GM11168 (cell line): ENCODE data around the gene NUDT8.
"Not testable (repeated sequence)": the region's sequence is repeated elsewhere in the genome, so short reads cannot be mapped to it uniquely, and the experiment has no call there.

ENCODE experiments used
- in situ Hi-C: fragments of 300-500 bp; cut with MboI; formaldehyde crosslinking; loops from one replicate; pipeline ENCODE4 v1.12.0; 2022; ENCODE audit warnings: low sequenced_read_pairs; ENCODE audit not compliant: unreplicated experiment

NUDT8 gene

GRCh38 chr11:67630228-67630942 lies 648 bp upstream of the NUDT8 start:
- in situ Hi-C loops: no loop called here

DNA sequence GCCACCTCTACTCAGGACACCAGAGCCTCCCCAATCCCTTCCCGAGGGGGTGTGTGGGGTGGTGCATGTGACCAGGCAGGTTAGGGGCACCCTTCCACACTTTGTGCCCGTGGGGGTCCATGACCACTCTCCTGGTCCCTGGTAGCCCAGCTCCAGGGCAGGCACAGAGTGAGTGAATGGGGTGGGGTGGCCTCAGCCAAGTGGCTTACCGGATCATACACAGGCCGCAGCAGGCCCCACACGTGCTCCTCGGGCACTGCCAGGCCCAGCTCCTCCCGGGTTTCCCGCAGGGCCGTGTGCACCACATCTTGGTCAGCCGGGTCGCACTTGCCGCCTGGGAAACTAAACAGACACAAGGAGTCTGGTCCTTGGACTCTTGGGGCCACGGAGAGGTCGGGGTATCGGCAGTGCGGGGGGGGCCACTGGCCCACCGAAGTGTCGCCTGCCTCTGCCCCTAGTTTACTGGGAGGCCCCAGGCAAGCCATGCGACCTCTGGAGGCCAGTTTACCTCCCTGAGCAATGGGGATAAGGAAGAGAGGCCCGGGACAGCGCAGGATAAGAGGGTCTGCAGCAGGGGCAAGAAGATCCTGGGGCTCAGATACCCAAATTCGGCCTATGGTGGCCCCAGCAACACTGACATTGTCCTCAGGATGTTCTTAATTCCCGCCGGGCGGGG lies 889 bp downstream of the NUDT8 start:
- in situ Hi-C loops: no loop called here

DNA sequence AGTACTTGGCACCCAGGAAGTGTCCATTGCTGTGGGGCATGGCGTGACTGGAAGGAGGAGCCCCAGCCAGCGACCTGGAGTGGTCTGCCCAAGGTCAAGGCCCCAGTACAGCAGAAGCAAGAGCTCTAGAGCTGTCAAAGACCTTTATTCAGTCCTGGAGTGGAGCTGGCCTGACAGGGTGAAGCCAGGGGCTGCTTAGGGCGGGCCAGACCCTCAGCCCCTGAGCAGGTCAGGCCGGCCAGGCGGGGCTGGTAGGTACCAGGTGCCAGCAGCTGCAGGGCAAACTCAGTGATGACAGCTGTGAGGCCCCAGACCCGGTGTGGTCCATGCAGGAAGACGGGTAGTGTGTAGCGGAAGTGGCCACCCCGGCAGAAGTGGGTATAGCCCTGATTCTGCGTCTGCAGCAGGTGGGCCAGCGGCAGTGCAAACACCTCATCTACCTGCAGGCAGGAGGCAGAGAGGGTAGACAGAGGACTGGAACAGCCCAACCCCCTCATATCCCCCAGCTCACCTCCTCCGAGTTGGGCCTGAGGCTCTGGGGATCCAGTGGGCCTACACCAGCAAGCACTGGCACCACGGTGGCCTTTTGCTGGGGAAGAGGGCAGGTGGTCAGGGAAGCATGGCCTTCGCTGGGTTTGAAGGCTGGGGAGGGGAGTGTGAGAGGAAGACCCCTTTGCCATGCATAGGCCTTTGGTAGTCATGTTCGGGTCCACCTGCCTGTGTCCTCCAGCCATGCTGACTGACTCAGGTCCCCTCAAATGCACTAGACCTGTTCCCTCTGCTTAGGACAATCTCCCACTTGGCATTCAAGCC lies 1.7 kb downstream of the NUDT8 start:
- in situ Hi-C loops: no loop called here

GRCh38 chr11:67627441-67627811 lies 2.3 kb downstream of the NUDT8 start:
- in situ Hi-C loops: no loop called here

DNA sequence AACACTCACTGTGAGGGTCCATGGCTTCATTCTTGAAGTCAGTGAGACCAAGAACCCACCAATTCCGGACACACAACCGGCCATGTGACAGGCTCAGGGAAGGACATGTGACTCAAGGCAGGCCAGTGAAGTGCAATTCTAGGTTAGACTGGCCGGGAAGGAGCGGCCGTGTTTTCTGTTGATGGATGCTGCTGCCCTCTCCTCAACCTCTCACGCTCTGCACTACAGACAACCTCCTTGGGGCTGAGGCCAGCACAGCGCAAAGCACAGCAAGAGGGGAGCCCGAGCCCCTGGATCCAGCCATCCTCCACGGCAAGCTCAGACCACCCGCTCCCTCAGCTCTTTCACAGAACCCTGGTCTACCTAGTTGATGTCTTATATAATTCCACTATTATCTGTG lies 2.8 kb downstream of the NUDT8 start:
- in situ Hi-C loops: no loop called here

DNA sequence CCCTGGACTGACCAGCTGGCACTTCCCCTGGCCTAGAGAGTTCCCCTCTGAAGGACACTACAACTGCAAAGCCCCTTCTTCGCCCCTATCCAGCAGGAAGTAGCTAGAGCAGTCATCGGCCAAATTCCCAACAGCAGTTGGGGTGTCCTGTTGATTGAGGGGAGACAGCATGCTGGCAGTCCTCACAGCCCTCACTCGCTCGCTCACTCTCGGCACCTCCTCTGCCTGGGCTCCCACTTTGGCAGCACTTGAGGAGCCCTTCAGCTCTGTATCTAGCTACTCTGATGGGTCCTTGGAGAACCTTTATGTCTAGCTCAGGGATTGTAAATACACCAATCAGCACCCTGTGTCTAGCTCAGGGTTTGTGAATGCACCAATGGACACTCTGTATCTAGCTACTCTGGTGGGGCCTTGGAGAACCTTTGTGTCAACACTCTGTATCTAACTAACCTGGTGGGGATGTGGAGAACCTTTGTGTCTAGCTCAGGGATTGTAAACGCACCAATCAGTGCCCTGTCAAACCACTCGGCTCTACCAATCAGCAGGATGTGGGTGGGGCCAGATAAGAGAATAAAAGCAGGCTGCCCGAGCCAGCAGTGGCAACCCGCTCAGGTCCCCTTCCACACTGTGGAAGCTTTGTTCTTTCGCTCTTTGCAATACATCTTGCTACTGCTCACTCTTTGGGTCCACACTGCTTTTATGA lies 3.5 kb downstream of the NUDT8 start:
- in situ Hi-C loops: not testable (repeated sequence)

DNA sequence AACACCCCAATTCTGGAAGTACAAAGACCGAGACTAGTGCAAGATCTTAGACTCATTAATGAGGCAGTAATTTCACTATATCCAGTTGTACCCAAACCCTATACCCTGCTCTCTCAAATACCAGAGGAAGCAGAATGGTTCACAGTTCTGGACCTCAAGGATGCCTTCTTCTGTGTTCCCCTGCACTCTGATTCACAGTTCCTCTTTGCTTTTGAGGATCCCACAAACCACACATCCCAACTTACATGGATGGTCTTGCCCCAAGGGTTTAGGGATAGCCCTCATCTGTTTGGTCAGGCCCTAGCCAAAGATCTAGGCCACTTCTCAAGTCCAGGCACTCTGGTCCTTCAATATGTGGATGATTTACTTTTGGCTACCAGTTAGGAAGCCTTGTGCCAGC lies 5.9 kb downstream of the NUDT8 start:
- in situ Hi-C loops: not testable (repeated sequence)

- in situ Hi-C loops: not testable (repeated sequence)
Observed at GRCh38 chr11:67622905-67623304, 6.8 kb downstream of the NUDT8 start.

GRCh38 chr11:67621928-67622327 lies 7.8 kb downstream of the NUDT8 start:
- in situ Hi-C loops: not testable (repeated sequence)

DNA sequence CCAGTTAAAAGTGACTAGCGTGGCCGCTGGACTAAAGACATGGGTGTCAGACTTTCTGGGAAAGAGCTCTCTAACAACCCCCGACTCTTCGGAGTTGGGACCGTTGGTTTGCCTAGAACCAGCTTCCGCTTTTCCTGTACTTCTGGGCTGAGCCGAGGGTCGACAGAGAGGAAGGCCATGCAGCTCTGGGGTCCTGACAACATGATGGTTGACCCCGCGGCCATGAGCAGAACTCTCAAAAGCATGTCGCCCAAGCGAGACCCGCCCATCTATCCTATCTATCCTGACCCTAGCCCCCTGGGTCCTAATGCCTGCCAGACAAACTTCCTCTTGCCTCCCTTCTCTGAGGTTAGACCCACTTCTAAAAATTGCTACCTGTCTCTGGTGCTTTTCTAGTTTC lies 9.1 kb downstream of the NUDT8 start:
- in situ Hi-C loops: not testable (repeated sequence)

GRCh38 chr11:67619683-67620618 lies 9.8 kb downstream of the NUDT8 start:
- in situ Hi-C loops: not testable (repeated sequence)

DNA sequence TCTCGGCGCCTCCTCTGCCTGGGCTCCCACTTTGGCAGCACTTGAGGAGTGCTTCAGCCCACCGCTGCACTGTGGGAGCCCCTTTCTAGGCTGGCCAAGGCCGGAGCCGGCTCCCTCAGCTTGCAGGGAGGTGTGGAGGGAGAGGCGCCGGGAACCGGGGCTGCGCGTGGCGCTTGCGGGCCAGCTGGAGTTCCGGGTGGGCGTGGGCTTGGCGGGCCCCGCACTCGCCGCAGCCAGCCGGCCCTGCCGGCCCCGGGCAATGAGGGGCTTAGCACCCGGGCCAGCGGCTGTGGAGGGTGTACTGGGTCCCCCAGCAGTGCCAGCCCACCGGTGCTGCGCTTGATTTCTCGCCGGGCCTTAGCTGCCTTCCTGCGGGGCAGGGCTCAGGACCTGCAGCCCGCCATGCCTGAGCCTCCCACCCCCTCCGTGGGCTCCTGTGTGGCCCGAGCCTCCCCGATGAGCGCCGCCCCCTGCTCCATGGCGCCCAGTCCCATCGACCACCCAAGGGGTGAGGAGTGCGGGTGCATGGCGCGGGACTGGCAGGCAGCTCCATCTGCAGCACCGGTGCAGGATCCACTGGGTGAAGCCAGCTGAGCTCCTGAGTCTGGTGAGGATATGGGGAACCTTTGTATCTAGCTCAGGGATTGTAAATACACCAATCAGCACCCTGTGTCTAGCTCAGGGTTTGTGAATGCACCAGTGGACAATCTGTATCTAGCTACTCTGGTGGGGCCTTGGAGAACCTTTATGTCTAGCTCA lies 10.7 kb downstream of the NUDT8 start:
- in situ Hi-C loops: not testable (repeated sequence)

GRCh38 chr11:67617243-67617953 lies 12.3 kb downstream of the NUDT8 start:
- in situ Hi-C loops: no loop called here

DNA sequence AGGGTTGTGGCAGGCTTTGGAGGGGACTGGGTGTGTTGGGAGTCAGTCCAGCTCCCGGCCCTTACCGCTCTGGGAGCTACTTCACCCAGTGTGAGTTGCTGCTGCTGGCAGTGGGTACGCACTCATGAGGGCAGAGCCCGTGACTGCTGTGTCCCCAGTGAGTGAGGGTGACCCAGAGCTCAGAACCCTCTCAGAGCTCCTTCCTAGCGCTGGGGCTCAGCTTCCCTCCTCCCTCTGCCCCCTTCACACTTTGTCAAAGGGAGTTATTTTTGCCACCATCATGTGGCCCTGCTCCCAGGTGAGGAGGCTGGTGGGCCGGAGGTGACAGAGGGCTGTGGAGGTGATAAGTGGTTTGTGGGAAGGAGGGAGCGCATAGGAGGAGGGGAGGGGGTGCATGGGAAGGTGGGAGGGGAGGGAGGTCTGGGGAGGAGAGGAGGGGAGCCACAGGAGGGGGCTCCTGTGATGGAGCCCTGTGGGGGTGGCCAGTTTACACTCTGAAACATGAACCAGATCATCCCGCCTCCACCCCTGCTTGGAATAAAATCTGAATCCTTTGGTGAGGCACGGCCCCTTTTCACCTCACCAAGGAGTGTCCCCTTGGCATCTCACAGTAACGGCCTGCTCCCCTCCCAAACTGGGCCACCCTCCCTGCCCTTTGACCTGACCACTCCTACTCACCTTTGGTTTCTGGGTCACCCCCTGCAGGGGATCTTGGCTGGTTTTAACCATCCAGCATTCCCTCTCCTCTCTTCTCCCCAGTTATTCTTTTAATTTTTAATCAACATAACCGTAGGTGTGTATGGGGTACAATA lies 13.1 kb downstream of the NUDT8 start:
- in situ Hi-C loops: no loop called here

DNA sequence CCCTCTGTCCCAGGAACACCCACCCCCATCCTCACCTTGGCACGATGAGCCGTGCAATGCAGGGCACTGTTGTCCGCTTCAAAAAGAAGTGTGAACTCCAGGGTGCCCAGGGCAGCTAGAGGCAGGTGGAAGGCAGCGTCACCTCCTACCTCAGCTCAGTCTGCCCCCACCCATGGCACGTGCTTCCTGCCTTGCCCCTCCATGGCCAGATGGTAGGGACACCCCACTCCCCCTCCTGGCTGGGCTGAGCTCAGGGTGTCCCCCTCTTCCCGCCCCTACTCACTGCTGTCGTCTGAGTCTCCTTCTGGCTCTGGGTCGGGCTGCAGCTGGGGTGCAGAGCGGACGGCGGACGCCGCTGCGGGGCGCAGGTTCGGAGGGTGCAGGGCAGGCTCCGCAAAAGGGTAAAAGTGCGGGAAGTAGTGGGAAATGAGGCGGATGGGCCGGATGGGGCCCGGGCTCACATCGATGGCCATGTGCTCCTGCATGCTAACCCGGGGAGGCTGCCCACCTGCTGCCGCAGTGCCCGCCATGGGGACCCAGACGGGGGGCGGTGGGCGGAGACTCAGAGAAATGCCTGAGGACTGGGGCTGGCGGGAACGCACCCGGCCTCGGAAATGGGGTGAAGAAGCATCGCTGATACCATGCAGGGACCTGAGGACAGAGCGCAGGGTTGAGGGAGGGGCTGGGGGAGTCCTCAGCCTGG lies 13.9 kb downstream of the NUDT8 start:
- in situ Hi-C loops: no loop called here

DNA sequence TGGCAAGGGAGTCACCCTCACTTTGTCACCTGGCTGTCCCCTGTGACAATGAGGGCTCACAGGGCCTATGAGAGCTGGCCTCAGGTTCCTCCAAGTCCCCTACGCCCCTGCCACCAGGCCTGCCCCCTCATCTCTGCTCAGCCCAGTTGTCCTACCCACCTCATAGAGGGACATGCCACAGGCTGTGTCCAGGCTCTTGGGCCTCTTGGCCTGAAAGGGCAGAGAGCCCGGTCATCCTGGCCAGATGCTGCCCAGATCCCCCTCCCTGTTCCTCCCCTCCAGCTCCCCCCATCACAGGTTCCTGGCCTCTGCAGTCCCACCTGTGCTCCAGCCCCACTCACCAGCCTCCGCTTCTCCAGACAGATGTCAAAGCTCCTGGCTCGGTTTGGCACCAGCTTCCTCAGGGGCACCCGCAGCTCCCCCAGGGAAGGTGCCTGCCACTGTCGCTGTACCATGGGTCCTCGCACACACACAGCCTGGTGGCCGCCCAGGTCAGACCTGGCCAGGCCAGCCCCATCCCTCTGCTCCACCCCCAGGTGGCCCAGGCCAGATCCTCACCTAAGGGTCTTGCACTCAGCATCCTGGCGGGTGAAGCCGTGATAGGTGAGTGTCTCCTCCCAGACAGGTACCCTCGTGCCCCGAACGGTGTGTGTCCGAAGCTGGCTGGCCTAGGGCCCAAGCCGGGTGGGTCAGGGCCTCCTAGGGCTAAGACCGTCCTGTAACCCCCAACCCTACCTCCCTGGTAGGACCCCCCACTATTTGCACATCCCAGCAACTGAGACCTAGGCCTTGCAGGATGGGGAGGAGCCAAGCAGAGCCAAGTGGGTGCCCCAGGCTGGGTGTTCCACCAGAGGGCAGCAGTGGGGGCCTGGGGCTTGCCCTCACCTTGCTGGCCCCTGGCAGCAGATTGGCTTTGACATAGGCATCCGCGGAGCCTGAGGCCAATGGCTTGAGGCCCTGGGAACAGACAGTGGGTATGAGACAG lies 14.7 kb downstream of the NUDT8 start:
- in situ Hi-C loops: no loop called here
